B cell (primary cell): ENCODE data around the gene CHRD.

Source experiments
- EZH2 ChIP-seq: IDR thresholded peaks from 2 replicates; pipeline ENCODE4 v1.6.1; 2012; ENCODE audit warnings: borderline replicate concordance, low read depth, mild to moderate bottlenecking, moderate library complexity, low read length; ENCODE audit not compliant: insufficient read depth, poor library complexity, severe bottlenecking
- TF ChIP-seq, protein P1 (sequence below): fragments of 200-600 bp; IDR thresholded peaks from one replicate; pipeline ENCODE4 v1.8.0; 2022; ENCODE audit warnings: antibody characterized with exemption, mild to moderate bottlenecking

DNA sequence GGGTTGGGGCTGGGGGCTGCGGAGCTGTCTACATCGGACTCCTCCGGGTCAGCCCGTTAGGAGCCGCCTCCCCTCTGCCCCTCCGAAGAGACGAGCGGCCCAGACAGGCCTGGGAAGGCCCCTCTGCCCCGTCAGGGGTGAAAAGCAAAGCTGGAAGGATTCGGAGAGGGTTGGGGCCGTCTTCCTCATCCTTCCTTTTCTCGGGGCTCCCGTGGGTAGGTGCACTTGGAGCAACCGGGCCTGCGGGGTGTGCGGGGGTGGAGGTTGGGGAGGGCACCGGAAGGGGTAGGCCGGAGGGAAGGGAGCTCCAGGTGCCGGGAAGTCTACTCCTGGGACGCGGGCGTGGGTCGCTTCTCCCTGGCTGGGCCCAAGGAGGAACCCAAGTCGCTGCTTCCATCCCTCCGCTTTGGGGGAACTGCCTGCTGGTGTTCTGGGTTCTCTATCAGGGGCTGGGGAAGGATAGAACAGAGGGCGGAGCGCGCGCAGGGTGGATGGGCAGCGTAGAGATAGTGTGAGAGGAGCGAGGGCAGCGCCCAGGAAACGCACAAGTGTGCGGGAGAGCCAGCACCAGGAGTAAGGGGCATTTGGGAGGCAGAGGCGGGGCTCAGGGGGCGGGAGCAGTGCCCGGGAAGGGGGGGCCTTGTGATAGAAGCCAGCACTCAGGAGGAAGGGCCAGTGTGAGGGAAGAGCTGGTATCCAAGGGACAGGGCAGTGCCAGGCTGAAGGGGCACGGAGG lies 17.8 kb upstream of the CHRD start:
- TF ChIP-seq, protein P1, sequence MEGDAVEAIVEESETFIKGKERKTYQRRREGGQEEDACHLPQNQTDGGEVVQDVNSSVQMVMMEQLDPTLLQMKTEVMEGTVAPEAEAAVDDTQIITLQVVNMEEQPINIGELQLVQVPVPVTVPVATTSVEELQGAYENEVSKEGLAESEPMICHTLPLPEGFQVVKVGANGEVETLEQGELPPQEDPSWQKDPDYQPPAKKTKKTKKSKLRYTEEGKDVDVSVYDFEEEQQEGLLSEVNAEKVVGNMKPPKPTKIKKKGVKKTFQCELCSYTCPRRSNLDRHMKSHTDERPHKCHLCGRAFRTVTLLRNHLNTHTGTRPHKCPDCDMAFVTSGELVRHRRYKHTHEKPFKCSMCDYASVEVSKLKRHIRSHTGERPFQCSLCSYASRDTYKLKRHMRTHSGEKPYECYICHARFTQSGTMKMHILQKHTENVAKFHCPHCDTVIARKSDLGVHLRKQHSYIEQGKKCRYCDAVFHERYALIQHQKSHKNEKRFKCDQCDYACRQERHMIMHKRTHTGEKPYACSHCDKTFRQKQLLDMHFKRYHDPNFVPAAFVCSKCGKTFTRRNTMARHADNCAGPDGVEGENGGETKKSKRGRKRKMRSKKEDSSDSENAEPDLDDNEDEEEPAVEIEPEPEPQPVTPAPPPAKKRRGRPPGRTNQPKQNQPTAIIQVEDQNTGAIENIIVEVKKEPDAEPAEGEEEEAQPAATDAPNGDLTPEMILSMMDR: no peak
- TF ChIP-seq EZH2: no peak
